GM10266 (cell line): Measurements from ENCODE around the gene YPEL1.
A peak's percentile ranks its signal among the peaks of the same experiment; 100 is the strongest.

Source experiments
- DNase-seq: peaks from one replicate; pipeline ENCODE4 v3.0.0; 2012; ENCODE audit errors: extremely low spot score
- TF ChIP-seq, protein P1 (sequence below): IDR thresholded peaks from 2 replicates; pipeline ENCODE4 v1.5.1; 2012; ENCODE audit warnings: mild to moderate bottlenecking, low read depth; ENCODE audit not compliant: control insufficient read depth, insufficient read depth; ENCODE audit errors: missing control alignments

YPEL1 gene

GRCh38 chr22:21691816-21692215, 43.8 kb downstream of the YPEL1 start:
- DNase-seq = no peak
- TF ChIP-seq, protein P1, sequence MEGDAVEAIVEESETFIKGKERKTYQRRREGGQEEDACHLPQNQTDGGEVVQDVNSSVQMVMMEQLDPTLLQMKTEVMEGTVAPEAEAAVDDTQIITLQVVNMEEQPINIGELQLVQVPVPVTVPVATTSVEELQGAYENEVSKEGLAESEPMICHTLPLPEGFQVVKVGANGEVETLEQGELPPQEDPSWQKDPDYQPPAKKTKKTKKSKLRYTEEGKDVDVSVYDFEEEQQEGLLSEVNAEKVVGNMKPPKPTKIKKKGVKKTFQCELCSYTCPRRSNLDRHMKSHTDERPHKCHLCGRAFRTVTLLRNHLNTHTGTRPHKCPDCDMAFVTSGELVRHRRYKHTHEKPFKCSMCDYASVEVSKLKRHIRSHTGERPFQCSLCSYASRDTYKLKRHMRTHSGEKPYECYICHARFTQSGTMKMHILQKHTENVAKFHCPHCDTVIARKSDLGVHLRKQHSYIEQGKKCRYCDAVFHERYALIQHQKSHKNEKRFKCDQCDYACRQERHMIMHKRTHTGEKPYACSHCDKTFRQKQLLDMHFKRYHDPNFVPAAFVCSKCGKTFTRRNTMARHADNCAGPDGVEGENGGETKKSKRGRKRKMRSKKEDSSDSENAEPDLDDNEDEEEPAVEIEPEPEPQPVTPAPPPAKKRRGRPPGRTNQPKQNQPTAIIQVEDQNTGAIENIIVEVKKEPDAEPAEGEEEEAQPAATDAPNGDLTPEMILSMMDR = no peak

DNA sequence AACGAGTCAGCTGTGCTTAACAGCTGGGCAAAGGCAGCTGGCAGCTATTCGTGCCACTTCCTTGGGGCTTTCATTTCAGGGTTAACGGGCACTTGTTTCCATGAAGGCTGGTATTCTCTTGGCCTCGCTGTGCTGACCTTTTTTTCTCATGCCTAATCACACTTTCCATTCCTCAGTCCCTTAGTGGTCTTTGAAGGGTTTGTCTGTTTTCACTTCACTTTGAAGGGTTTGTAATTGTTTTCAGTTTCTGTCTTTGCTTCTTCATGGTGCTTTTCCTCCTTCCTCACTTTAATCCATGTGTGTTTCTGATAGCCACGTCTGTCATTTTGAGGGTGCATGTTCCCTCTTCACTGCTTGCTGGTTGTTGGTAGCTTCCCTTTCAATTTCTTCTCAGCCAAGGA, 45.2 kb downstream of the YPEL1 start:
- DNase-seq = peak; percentile 77
- TF ChIP-seq, protein P1 = no peak

- no peak for DNase-seq
- TF ChIP-seq, protein P1 = no peak
Measured at GRCh38 chr22:21688706-21689381, 46.8 kb downstream of the YPEL1 start.

- TF ChIP-seq, protein P1 = no peak
- DNase-seq = no peak
Measured at GRCh38 chr22:21688341-21688705, 47.3 kb downstream of the YPEL1 start.

- TF ChIP-seq, protein P1 = no peak
- no peak for DNase-seq
Measured at GRCh38 chr22:21687685-21688259, 47.8 kb downstream of the YPEL1 start.

DNA sequence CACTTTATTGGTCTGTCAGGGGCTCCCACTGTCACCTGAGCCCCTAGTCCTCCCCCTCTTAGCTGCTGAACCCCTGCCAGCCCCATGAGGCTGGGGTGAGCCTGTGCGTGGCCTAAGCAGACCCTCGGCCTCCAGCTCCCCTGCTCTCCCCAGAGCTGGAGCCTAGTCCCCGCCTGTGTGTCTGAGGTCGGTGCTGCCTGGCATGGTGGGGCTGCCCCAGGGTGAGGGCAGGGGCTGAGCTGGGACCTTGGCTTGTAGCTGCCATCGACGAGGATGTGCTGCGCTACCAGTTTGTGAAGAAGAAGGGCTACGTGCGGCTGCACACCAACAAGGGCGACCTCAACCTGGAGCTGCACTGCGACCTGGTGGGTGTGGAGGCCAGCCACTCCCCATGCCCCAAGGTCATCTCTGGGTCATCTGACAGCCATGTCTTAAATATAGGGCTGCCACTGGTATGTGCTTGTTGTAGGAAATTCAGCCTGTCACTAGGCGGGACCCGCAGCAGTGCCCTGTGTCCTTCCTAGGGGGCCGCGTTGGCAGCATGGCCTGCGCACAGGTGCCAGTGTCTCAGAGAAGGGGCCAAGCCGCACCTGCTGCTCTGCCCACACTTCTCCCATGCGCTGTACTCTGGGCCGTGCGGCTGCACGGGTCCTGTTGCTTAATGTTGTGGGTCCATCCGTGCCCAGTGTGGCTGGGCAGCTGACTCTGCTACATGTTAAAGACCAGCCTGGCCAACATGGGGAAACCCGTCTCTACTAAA, 48.8 kb downstream of the YPEL1 start:
- TF ChIP-seq, protein P1 = no peak
- DNase-seq = no peak

DNA sequence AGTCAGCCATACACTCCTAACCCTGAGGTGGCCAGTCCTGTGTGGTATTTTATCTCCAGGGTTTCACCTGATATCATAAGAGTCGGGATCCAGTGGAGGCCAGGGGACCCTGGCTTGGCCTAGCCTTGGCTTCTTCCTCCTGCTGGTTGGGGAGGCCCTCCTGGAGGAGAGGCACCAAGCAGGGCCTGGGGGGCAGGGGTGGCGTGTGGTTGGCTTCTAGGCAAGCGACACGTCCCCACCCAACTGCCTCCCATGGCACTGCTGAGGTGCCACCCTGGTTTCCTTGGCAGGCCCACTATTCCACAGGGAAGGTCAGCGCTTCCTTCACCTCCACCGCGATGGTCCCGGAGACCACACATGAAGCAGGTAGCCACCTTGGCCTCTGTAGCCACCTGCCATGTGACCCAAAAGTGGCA, 49.4 kb downstream of the YPEL1 start:
- TF ChIP-seq, protein P1 = no peak
- DNase-seq = no peak
